A673 (cell line): ENCODE data around the gene KCNE4. TPM values are rescaled to one million over a fixed set of nuclear protein-coding genes. Genes with fewer than 3 reads are reported as not detected.

Source experiments
- BruUV-seq: library from RNA; stranded (reverse); fragments of 400-500 nt; replicated peaks from 2 replicates; lab custom pipeline; 2021; lab: Mats Ljungman, UMichigan
- CTCF ChIA-PET: fragments of 300-600 bp; sonication (Branson Sonifier 250); formaldehyde crosslinking; loops from one replicate; lab custom pipeline; 2022; ENCODE audit warnings: antibody characterized with exemption; lab: Charles Lee
- POLR2A ChIA-PET: fragments of 300-600 bp; sonication (Branson Sonifier 250); formaldehyde crosslinking; loops from one replicate; lab custom pipeline; 2022; ENCODE audit warnings: antibody characterized with exemption; ENCODE audit not compliant: low non-redundant PET; lab: Charles Lee
- DNase-seq: peaks from one replicate; pipeline ENCODE4 v3.0.0-alpha.2; 2015; ENCODE audit warnings: low spot score
- H3K27ac ChIP-seq: fragments of 200-600 bp; sonication (generic); 2 replicates; pipeline ENCODE4 v1.5.1; 2016; ENCODE audit warnings: mixed run types, low read depth, mild to moderate bottlenecking, mixed read lengths, antibody characterized with exemption, low read length; ENCODE audit not compliant: poor library complexity, severe bottlenecking
- H3K27me3 ChIP-seq: fragments of 200-600 bp; sonication (generic); replicated peaks from 2 replicates; pipeline ENCODE4 v1.6.1; 2017; ENCODE audit warnings: mixed run types, low read depth, mild to moderate bottlenecking, mixed read lengths, antibody characterized with exemption, low read length; ENCODE audit not compliant: insufficient read depth, poor library complexity
- H3K36me3 ChIP-seq: fragments of 200-600 bp; sonication (generic); 2 replicates; pipeline ENCODE4 v1.6.1; 2016; ENCODE audit warnings: mixed run types, mild to moderate bottlenecking, mixed read lengths, antibody characterized with exemption, low read length; ENCODE audit not compliant: insufficient read depth, poor library complexity, severe bottlenecking
- H3K4me1 ChIP-seq: fragments of 200-600 bp; sonication (generic); 2 replicates; pipeline ENCODE4 v1.6.1; 2017; ENCODE audit warnings: mixed run types, mild to moderate bottlenecking, mixed read lengths, antibody characterized with exemption, low read length; ENCODE audit not compliant: insufficient read depth, poor library complexity, severe bottlenecking
- H3K4me3 ChIP-seq: fragments of 200-600 bp; sonication (generic); 2 replicates; pipeline ENCODE4 v1.5.1; 2016; ENCODE audit warnings: low read depth, mixed run types, mild to moderate bottlenecking, mixed read lengths, low read length; ENCODE audit not compliant: poor library complexity, severe bottlenecking
- H3K9me3 ChIP-seq: fragments of 200-600 bp; sonication (generic); 2 replicates; pipeline ENCODE4 v1.6.1; 2016; ENCODE audit warnings: mixed run types, low read depth, mild to moderate bottlenecking, mixed read lengths, antibody characterized with exemption, low read length; ENCODE audit not compliant: poor library complexity, severe bottlenecking
- EZH2 ChIP-seq: fragments of 200-600 bp; sonication (generic); IDR thresholded peaks from 2 replicates; pipeline ENCODE4 v1.6.1; 2017; ENCODE audit warnings: borderline replicate concordance, low read depth, mild to moderate bottlenecking, mixed read lengths, antibody characterized with exemption, low read length; ENCODE audit not compliant: poor library complexity, severe bottlenecking
- intact Hi-C: fragments of 100-400 bp; cut with micrococcal nuclease; formaldehyde crosslinking; loops from one replicate; pipeline ENCODE4 v1.10.0; 2022; ENCODE audit not compliant: unreplicated experiment
- total RNA-seq: library from RNA; stranded (reverse); gene quantifications from 2 replicates; pipeline ENCODE4 v1.2.3, GENCODE V29; 2021
- TF ChIP-seq, protein P1 (sequence below): fragments of 300-800, 200-600 bp; sonication (generic); conservative IDR thresholded peaks from 2 replicates; pipeline ENCODE4 v1.5.1; 2017; ENCODE audit warnings: low read depth, mild to moderate bottlenecking, antibody characterized with exemption, low read length, moderate library complexity, mixed read lengths

Gene KCNE4
- total RNA-seq, 1 experiment from 2014 or later, result 82.5 TPM

GRCh38 chr2:223084873-223085272 lies 32.9 kb downstream of the KCNE4 start:
- ChIA-PET CTCF (no interaction called here), POLR2A (no interaction called here)
- Histone ChIP-seq H3K4me1 (peaks cover 26% of the 10 kb centered on the region), H3K4me3 (no peak overlapping the region), H3K27ac (no peak overlapping the region), H3K36me3 (no peaks in the 10 kb centered on the region), H3K9me3 (no peaks in the 10 kb centered on the region), H3K27me3 (no peaks in the 10 kb centered on the region)
- no TSS peak for BruUV-seq
- intact Hi-C loops, result no loop called here
- DNase-seq, result no peak
- TF ChIP-seq, protein P1, sequence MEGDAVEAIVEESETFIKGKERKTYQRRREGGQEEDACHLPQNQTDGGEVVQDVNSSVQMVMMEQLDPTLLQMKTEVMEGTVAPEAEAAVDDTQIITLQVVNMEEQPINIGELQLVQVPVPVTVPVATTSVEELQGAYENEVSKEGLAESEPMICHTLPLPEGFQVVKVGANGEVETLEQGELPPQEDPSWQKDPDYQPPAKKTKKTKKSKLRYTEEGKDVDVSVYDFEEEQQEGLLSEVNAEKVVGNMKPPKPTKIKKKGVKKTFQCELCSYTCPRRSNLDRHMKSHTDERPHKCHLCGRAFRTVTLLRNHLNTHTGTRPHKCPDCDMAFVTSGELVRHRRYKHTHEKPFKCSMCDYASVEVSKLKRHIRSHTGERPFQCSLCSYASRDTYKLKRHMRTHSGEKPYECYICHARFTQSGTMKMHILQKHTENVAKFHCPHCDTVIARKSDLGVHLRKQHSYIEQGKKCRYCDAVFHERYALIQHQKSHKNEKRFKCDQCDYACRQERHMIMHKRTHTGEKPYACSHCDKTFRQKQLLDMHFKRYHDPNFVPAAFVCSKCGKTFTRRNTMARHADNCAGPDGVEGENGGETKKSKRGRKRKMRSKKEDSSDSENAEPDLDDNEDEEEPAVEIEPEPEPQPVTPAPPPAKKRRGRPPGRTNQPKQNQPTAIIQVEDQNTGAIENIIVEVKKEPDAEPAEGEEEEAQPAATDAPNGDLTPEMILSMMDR, result no peak
- TF ChIP-seq EZH2, result no peak

- peaks cover 37% of the 10 kb centered on the region for H3K4me1 ChIP-seq
- no TSS peak for BruUV-seq
- TF ChIP-seq EZH2, result no peak
- TF ChIP-seq, protein P1, result no peak
- CTCF ChIA-PET, result no interaction called here
- H3K27me3 ChIP-seq, result no peaks in the 10 kb centered on the region
- H3K36me3 ChIP-seq, result no peaks in the 10 kb centered on the region
- no peaks in the 10 kb centered on the region for H3K9me3 ChIP-seq
- no peak overlapping the region for H3K4me3 ChIP-seq
- H3K27ac ChIP-seq, result no peak overlapping the region
- no peak for DNase-seq
- intact Hi-C loops, result no loop called here
- POLR2A ChIA-PET, result no interaction called here
Observed at GRCh38 chr2:223086370-223086981, 34.5 kb downstream of the KCNE4 start.

DNA sequence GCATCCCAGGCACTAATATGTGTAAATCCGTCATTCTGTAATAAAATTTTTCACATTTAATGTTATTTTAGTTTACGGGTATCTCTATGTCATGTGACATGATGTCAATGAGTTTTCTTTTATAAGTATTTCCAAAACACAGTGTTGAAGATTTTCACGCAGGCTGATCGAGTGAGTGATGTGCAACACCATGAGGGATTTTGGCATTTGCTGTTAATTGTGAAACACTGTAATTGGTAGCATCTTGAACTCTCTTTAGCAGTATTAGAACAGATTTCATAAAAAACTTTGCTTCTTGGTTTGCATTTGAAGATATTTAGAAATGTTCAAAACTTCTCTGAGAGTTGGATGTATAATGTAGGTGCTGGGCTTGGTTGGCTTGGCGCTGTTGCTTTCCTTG lies 35.5 kb downstream of the KCNE4 start:
- intact Hi-C loops, result no loop called here
- no peak for TF ChIP-seq EZH2
- TF ChIP-seq, protein P1, result no peak
- POLR2A ChIA-PET, result no interaction called here
- BruUV-seq, result no TSS peak
- H3K9me3 ChIP-seq, result no peaks in the 10 kb centered on the region
- no peak for DNase-seq
- no peaks in the 10 kb centered on the region for H3K27me3 ChIP-seq
- H3K4me1 ChIP-seq, result peaks cover 46% of the 10 kb centered on the region
- CTCF ChIA-PET, result no interaction called here
- H3K4me3 ChIP-seq, result no peak overlapping the region
- no peak overlapping the region for H3K27ac ChIP-seq
- no peaks in the 10 kb centered on the region for H3K36me3 ChIP-seq
